ENCODE data around the gene TRAPPC10.
"Not testable (repeated sequence)": the region's sequence is repeated elsewhere in the genome, so short reads cannot be mapped to it uniquely, and the experiment has no call there.

The TRAPPC10 gene

DNA sequence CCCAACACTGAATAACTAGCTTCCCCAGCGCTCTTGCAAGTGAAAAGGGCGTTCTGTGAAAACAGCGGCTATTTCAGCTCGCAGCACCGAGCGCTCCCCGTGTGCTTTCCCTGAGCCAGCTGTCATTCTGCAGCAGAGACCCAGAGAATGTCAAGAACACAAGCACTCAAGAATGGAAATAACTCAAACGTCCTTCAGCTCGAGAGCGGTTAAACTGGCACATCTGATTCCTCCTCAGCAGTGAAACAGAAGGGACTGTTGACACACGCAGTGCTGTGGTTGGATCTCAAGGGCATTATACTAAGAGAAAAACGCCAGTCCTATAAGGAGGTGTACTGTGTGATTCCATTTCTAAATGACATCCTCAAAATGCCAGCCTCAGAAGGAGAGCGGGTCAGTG lies 86.9 kb downstream of the TRAPPC10 start:
- not testable (repeated sequence) for DNase-seq

DNA sequence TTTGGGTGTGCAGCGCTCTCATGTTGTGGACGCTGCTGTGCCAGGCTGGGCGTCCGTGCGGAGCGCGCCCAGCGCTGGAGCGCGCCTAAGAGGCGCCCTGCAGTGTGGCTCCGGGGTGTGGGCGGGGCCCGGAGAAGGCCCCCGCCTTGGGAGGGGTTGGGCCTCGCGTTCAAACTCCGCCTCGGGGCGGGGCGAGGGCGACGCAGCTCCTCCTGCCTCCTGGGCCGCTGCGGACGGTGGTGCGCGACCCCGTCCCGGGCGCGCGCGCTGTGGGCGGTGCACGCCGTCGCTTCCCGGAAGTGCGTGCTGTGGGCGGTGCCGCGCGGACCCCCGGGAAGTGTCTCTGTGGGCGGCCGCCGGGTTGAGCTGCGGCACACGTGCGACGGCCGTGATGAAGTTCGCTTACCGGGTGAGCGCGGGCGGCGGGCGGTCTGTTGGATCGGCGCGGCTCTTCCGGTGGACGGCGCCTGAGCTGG lies 95.0 kb downstream of the TRAPPC10 start, which contains the start of gene PWP2:
Gene PWP2, plus strand, starts transcription at position 374 of the 476 bp plus-strand sequence. Its CDS starts 18 bp downstream, at position 392.
- DNase-seq, result not testable (repeated sequence)

DNA sequence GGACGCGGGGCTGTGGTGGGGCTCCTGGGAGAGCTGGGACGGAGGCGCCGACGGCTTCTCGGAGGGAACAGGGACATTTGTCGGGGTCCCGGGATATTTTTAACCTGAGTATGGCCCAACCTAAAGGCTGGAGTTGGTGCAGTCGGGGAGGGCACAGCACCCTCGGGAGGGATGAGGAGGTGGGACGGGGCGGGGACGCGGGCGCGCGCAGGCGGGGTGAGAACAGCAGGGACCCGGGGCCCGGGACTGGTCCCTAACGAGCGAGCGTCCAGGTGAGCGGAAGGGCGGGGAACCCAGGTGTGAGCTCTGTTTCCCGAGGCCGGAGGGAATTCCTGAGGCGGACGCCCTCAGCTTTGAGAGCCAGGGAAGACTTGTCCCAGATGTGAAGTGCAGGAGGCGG lies 95.5 kb downstream of the TRAPPC10 start:
- DNase-seq, result not testable (repeated sequence)

DNA sequence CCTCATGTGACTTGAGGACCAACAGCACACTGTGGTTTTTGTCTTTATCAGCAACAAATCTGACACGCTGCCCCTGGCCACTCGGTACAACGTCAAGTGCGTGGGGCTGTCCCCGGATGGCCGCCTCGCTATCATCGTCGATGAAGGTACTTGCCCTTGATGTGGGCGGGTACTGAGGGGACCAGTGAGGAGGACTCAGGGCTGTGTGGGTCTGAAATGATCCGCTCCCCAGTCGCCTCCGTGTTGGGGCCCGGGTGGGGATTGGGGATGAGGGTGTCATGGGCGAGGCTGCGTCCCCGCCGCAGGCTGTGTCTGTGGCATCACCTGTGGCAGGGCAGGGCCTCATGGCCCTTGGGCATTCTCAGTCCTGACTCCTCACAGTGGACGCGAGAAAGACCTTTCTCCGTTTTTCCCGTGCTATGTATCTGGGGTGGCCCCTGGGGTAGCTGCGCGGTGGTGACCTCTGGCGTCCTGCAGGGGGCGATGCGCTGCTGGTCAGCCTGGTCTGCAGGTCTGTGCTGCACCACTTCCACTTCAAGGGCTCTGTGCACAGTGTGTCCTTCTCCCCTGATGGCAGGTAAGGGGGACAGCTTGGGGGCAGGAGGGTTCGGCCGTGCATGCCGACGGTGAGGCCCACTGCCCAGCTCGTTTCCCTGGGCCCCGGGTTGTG lies 101.7 kb downstream of the TRAPPC10 start:
- not testable (repeated sequence) for DNase-seq

DNA sequence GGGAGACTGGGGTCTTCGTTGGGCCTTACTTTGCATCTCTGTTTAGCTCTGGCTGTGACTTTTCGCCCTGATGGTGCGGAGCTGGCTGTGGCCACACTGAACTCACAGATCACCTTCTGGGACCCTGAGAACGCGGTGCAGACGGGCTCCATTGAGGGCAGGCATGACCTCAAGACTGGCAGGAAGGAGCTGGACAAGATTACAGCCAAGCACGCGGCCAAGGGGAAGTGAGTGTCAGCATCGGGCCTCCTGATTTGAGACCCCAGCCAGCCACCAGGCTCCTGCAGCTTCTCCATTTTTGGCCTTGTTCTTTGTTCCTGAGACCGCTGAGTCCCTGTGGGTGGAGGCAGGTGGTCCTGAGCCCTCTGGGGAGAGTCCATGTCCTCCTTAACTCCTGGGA lies 110.0 kb downstream of the TRAPPC10 start:
- not testable (repeated sequence) for DNase-seq

DNA sequence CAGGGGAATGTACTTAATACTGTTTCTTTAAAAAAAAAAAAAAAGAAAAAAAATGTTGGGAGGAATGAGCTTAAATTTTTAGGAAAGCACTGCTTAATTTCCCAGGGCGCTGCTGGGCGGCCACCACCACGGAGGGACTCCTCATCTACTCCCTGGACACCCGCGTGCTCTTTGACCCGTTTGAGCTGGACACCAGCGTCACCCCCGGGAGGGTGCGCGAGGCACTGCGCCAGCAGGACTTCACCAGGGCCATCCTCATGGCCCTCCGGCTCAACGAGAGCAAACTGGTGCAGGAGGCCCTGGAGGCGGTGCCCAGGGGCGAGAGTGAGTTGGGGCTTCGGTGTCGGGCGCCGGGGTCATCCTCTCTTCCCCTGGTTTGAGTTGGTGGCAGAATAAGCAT lies 115.7 kb downstream of the TRAPPC10 start:
- not testable (repeated sequence) for DNase-seq

DNA sequence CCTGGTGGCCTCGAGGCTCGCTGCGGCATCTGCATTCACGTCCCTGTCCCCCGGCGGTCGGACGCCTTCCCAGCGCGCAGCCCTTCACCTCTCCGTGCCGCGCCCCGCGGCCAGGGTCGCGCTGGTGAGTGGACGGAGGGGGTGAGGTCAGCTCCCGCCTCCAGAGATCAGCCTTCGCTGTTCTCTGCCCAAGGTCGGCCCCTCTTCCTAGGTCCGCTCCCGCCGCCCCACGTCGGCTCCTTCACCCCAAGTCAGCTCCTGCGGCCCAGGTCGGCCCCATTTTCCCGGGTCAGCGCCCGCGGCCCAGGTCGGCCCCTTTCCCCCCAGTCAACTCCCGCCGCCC lies 121.6 kb downstream of the TRAPPC10 start:
- not testable (repeated sequence) for DNase-seq

DNA sequence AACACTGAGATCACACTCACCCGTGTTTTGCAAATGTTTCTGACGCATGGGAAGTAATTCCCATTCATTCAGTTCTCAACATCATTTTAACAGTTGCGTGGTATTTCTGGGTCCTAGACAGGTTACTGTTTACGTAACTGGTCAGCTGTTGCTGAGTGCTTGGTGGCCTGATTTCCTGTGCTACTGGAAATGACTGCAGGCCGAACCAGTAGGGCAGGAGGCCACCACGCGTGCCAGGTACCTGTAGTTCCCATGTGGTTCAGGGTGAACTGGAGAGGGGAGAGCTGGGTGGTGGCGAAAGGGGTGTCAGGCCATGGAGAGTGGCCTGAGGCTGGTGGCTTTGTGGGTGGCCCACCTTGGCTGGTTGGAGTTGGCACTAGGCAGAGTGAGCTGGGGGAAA lies 122.6 kb downstream of the TRAPPC10 start:
- DNase-seq, result not testable (repeated sequence)

DNA sequence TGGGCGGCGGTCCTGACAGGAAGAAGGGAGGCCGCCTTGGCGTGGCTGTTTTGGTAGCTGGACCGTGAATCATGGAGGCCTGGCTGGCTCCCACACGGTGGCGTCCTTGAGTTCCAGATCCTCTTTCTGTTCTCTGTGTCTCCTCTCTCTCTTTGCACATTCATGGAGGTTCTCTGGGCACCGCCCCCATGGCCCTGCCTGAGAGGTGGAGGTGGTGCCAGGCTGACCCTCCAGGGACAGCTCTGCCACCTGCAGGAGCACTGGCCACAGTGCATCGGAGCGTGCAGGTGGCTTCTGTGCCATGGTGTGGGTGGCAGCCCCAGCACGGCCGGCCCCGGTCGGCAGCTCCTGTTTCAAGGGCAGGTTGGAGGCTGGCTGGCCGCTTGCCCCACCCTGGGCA lies 125.9 kb downstream of the TRAPPC10 start:
- DNase-seq, result not testable (repeated sequence)

DNA sequence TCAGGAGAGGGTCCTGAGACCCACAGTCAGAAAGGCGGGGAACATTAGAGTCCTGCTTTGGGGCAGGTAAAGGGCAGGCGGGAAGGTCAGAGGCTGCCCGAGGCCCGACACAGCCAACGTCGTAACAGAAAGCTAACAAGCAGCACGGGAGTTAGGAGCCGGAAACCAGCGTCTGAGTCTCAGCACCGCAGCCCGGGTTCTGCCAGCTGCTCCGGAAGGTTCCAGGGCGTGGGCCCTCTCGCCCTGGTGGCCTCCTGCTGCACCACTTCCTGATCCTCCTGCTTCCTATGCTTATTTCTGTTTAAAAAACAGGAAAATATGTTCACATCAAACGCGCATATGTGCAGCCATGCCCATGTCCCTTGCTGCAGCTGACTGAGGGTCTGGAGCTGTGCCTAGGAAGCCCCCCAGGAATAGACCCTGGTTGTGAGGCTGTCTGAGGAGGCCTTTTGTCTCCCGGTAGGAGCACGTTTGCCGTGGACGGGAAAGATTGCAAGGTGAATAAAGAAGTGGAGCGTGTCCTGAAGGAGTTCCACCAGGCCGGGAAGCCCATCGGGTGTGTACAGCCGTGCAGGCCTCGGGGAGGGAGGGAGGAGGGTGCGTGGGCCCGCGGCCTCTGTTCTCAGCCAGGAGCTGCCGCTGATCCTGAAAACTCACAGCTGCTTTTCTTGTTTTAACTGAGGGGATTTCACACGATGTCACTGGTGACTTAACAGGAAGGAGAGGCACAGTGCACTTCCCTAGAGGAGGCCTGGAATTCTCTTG lies 127.9 kb downstream of the TRAPPC10 start:
- not testable (repeated sequence) for DNase-seq

DNA sequence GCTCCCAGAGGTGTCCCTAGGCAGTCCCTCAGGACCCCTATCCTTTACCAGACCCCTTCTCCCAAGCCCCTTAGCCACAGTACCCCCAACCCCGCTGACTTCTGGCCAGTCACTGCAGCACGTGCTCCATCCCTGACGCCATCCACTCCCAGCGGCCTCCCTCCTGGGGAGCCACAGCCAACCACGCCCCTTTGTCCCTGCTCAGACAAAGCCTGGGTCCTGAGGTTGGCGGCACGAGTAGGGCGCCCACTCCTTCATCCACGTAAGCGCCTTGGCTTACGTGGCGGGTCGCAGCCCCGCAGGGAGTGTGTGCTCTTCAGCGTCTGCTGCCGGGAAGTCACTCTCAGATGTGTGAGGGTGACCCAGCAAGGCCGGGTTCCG lies 128.4 kb downstream of the TRAPPC10 start:
- DNase-seq, result not testable (repeated sequence)

DNA sequence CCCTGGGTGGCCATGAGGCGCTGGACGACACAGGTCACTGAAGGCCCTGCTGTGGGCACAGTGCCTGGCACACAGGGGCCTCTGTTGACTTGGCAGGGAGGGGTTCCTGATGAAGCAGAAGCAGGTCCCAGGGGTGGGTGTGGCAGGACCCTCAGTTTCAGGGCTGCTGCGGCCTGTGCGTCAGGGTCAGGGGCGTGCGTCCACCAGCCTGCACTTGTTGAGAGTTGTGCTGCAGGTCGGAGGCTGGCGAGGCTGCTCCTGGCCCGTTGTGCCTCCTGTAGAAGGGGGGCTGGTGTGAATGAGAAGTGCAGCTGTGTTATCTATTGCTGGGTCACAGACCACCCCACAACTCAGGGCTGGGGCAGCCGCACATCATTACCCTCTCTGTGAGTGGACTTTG lies 130.4 kb downstream of the TRAPPC10 start:
- not testable (repeated sequence) for DNase-seq

DNA sequence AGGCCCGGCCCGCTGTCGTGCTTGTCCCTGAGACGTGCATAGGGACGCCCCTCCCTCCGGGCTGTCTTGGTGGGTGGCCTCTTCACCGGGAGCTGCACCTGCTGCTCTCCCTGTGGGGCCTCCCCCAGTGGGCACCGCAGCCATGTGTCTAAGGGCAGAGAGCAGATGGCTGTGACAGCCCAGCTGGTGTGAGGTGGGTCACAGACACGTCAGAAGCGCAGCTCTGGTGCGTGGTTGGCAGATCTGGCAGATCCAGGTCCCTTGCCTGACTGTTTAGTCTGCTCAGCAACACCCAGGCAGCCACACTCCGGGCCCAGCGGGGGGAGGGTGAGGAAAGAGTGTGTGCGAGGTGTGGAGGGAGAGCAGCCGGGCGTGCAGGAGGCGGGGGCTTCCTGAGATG lies 131.3 kb downstream of the TRAPPC10 start:
- not testable (repeated sequence) for DNase-seq

DNA sequence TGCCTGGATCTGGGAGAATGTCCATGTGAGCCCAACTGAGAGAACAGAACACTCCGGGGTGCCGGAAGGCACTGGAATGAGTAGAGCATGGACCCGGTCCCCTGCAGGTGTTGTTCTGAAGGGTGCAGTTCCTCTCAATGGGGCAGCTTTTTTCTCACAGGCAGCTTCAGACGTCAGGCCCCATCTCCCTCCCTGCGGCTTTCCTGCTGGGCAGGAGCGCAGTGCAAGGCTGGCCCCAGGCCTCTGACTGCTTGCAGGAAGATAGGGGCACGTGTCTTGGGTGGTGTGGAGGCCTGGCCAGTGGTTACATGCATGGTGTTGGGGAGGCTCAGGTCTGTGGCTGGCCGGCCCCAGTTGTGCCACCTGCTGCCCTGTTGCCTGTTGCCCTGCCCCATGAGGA lies 131.9 kb downstream of the TRAPPC10 start:
- not testable (repeated sequence) for DNase-seq

DNA sequence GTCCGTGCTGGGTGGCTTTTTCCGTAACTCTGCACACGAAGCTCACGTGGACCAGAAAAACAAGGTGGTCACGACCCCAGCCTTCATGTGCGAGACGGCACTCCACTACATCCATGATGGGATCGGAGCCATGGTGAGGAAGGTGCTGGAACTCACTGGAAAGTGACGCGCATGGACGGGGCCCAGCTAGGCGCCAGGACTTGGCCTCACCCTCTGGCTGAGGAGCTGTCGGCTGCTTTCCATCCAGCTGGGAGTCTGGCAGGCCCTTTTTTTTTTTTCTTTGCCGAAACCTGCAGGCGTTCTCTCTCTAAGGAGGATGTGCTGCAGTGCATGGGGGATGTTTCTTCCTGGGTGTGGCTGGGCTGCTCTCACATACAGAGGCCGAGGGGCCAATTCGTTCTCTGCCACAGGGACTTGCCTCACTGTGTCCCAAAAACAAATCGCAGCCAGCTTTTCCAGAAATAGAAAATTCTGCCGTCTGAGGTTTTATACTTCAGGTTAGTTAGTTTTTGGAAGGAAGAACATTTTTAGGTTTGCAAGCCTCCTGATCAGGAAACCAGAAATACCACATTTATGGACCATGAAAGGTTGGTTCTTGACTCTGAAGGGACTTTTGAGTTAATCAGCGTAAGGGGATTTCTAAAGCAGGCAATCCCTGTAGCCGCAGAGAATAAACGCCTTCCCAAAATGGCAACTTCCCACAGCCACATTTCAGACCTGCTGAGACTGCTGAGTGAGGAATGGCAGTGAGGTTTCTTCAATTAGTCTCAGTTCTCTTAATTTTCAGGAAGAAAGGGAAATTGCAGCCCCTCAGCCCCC lies 132.9 kb downstream of the TRAPPC10 start:
- DNase-seq, result not testable (repeated sequence)

DNA sequence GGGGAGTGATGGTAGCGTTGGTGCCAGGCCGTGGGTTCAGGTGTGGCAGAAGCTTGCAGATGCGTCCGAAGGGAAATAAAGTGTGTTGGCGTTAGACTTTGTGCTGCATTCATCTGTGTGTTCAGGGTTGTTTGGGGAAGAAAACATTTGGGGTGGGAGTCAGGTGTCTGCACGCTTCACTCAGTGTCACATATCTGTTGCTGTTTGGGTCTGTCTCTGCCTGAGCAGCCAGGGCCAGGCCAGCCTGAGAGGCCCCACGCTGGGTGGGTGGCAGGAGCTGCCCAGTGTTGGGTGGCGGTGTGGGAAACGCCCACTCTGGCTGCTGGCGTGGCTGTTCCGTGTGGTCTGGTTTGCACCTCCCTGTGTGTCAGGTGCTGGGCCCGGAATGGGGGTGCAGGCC lies 133.5 kb downstream of the TRAPPC10 start:
- DNase-seq, result not testable (repeated sequence)

DNA sequence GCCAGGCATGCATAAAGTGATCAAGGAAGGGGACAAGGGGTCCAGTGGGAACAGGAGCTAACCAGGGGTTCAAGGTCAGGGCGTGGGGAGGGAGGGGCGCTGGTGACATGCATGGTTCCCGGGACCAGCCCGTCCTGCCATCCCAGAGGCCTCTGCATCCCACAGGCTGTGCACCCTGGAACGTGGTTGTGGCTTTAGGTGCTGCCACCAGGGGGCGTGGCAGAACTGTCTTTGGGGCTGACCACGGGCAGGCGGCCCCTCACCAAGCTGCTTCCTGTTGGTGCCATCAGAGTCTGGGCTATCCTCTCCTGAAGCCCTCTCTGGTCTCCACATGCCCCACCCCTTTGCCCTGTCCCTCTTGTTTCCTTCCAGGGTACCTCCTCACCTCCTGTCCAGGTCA lies 135.0 kb downstream of the TRAPPC10 start:
- not testable (repeated sequence) for DNase-seq

DNA sequence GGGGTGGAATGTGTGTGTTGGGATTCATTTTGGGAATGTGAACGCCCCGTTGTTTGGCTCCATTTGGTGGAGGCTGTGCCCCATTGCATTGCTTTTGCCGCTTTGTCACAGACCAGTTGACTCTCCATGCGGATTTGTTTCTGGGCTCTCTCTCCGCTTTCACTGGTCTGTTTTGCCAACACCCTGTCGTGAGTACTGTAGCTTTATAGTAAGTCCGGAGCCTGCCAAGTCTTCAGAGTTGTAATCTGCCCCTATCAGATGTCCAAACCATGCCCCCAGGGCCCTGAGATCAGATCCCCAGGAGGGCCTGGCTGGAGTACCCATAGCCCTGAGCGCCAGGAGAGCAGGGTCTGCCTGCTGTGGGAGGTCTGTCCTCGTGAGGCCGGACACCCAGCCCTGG lies 138.1 kb downstream of the TRAPPC10 start:
- DNase-seq, result not testable (repeated sequence)

DNA sequence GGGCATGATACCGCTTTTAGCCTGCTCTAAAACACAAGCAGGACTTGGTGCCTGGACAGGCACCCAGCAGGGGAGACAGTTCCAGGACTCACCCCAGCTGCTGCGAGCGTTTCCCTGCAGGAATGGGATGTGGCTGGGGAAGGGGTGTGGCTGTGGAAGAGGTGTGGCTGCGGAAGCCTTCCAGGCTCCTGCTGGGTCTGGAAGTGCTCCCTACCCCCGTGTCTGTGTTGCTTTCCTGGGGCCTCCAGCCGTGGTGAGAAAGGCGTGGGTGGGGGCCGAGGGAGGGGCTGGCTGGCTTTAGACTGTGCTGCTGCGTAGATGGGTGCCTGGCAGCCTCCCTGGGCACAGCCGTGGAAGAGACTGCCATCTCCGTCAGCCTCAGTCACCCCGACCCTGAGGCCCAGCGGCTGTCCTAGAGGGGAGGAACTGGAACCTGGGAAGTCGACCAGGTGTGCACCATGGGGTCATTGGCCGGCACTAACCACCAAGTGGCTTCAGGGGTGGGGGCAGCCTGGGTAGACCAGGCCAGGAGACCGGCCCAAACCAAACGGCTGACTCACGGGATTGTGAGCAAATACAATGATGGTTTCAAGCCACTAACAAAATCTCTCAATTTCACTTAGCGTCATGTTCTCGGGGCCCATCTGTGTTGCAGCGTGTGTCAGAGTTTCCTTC lies 141.2 kb downstream of the TRAPPC10 start:
- DNase-seq, result not testable (repeated sequence)

DNA sequence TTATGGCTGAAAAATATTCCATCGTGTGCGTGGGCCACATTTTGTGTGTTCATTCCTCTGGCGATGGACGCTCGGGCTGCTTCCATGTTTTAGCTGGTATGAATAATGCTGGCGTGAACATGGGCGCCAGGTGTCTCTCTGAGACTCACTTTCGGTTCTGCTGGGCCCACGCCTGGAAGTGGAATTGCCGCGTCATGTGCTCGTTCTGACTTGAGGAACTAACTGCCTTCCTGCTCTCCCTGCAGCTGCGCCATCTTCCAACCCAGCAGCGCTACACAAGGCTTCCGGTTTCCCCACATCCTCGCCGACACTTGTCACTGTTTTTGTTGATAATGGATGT lies 141.8 kb downstream of the TRAPPC10 start:
- not testable (repeated sequence) for DNase-seq

DNA sequence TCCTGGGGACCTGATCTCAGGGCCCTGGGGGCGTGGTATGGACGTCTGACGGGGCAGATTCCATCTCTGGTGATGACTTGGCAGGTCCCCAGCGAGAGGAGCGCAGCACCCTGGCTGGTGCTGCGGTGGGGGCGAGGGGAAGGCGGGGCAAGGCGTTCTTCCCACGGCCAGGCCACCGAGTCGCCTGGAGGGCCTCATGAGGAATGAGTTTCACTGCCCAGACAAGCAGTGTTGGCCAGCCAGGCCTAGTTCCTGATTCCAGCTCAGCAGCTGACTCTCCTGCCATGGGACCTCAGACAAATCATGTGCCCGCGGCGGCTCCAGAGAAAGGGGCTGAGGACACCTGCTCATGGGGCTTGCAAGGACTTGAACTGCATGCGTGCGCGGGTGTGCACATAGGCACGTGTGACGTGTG lies 142.7 kb downstream of the TRAPPC10 start:
- DNase-seq, result not testable (repeated sequence)

DNA sequence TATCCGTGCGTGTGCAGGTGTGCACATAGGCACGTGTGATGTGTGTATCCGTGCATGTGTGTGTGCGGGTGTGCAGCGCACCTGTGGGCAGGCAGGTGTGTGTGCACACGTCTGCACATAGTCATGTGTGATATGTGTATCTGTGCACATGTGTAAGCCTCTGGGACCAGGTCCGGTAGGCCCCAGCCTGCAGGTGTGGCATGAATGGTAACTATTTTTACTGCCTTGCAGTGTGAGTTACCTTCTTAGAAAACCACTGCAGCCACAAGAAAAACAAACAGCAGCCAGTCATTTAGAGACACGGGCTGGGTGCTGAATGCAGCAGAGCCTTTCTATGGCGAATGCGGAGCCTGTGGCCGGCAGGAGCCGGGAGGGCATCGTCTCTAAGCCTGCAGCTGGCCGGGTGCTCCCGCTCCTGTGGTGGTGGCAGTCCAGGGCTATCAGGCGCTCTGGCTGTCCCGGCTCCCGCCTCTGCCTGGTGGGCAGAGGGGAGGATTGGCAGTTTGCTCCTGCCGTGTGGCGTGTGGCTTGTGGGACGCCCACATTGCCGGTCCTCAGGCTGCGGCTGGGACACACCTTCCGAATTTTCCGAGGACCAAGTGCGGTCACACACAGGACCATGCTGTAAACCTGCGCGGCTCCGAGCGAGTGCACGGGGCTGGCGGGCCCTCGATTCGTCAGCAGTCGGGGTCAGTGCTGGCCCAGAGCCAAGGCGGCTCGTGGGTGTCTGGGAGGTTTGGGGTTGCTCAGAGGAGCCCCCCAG lies 143.3 kb downstream of the TRAPPC10 start:
- DNase-seq, result not testable (repeated sequence)

Measured in AML-193 (cell line).